DOHH2 (cell line): ENCODE measurements around the gene PLCE1.

Experiments used
- CTCF ChIP-seq: fragments of 200-600 bp; sonication (generic); IDR thresholded peaks from one replicate; pipeline ENCODE4 v1.5.1; 2014; ENCODE audit warnings: antibody characterized with exemption, mild to moderate bottlenecking, low read depth, low read length; ENCODE audit not compliant: poor library complexity, severe bottlenecking
- EZH2phosphoT487 ChIP-seq: fragments of 200-600 bp; sonication (generic); IDR thresholded peaks from 2 replicates; pipeline ENCODE4 v1.6.1; 2017; ENCODE audit warnings: borderline replicate concordance, mild to moderate bottlenecking, antibody characterized with exemption, low read length, moderate library complexity, mixed read lengths

- TF ChIP-seq CTCF (no peak), EZH2phosphoT487 (no peak)
Measured at GRCh38 chr10:94029955-94030354, 36.2 kb downstream of the PLCE1 start.
